Measurements from ENCODE around the gene MKX.

The MKX gene

GRCh38 chr10:27625452-27626211 lies 120.0 kb downstream of the MKX start:
- no peak overlapping the region for H3K4me3 ChIP-seq
- H3K27ac ChIP-seq: peak overlapping the region in 11 of 21 experiments; percentile 26 to 76 (median 46)

DNA sequence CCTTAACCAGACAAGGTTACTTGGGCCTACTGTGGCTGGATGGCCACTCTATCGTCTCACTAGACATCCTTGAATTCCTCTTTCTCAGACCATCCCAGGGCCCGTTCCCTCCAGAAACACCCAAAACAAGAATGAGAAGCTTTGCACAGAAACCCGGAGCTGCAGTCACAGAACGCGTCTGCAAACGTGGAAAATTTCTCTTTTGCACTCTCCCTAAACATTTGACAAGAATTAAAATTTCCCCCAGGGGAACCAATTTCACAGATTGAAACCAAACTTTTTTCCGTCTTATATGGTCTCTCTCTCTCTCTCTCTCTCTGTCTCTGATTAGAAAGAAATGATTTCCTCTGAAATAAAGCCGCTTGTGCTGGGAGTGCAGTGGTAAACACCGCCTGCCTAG lies 120.7 kb downstream of the MKX start:
- peak overlapping the region in 10 of 21 experiments; percentile 38 to 76 (median 49) for H3K27ac ChIP-seq
- H3K4me3 ChIP-seq: no peak overlapping the region
